IMR-90 (cell line): ENCODE data around the gene MTHFS. TPM values are rescaled to one million over a fixed set of nuclear protein-coding genes. Genes with fewer than 3 reads are reported as not detected.

ENCODE experiments used
- ATAC-seq: fragments of 200-7000 bp; cut with Tn5 transposase; 2 replicates; pipeline ENCODE4 v1.9.1; 2020; ENCODE audit warnings: low read depth, mild to moderate bottlenecking, moderate library complexity
- BruUV-seq: library from RNA; stranded (reverse); fragments of 400-500 nt; replicated peaks from 2 replicates; lab custom pipeline; 2021; lab: Mats Ljungman, UMichigan
- CTCF ChIA-PET: fragments of 300-600 bp; formaldehyde crosslinking; extraction: SDS; loops from one replicate; lab custom pipeline; 2021; ENCODE audit warnings: antibody characterized with exemption; lab: Yijun Ruan, JAX
- POLR2A ChIA-PET: fragments of 300-600 bp; sonication (Branson Sonifier 250); formaldehyde crosslinking; loops from one replicate; lab custom pipeline; 2022; ENCODE audit warnings: antibody characterized with exemption; ENCODE audit not compliant: unreplicated experiment; lab: Charles Lee
- DNase-seq: peaks from one replicate; pipeline ENCODE4 v3.0.0; 2013
- H2AFZ ChIP-seq: replicated peaks from 2 replicates; pipeline ENCODE3; 2013; ENCODE audit warnings: low read length, mild to moderate bottlenecking; ENCODE audit not compliant: poor library complexity
- H2AK5ac ChIP-seq: 2 replicates; pipeline ENCODE4 v1.6.1; 2013; ENCODE audit warnings: low read depth, low read length, inconsistent platforms
- H2AK9ac ChIP-seq: replicated peaks from 2 replicates; pipeline ENCODE3; 2013; ENCODE audit warnings: mild to moderate bottlenecking, low read depth, low read length, moderate library complexity; ENCODE audit not compliant: poor library complexity
- H2BK120ac ChIP-seq: 2 replicates; pipeline ENCODE4 v1.6.1; 2013; ENCODE audit warnings: low read depth, low read length, inconsistent platforms
- H2BK15ac ChIP-seq: 3 replicates; pipeline ENCODE4 v1.6.1; 2013; ENCODE audit warnings: low read depth, low read length, inconsistent platforms
- H2BK20ac ChIP-seq: 2 replicates; pipeline ENCODE4 v1.6.1; 2013; ENCODE audit warnings: low read depth, mild to moderate bottlenecking, inconsistent platforms, low read length, moderate library complexity
- H2BK5ac ChIP-seq: 2 replicates; pipeline ENCODE4 v1.6.1; 2013; ENCODE audit warnings: mild to moderate bottlenecking, low read depth, low read length, inconsistent platforms; ENCODE audit not compliant: poor library complexity, severe bottlenecking
- H3K14ac ChIP-seq: replicated peaks from 2 replicates; pipeline ENCODE4 v1.6.1; 2013; ENCODE audit warnings: low read depth, low read length, inconsistent platforms
- H3K18ac ChIP-seq: 2 replicates; pipeline ENCODE4 v1.6.1; 2013; ENCODE audit warnings: low read depth, low read length, control low read depth
- H3K23ac ChIP-seq: 2 replicates; pipeline ENCODE4 v1.6.1; 2013; ENCODE audit warnings: low read depth, low read length, inconsistent platforms
- H3K27ac ChIP-seq: 2 replicates; pipeline ENCODE4 v1.5.1; 2013; ENCODE audit warnings: mild to moderate bottlenecking, control low read depth, low read length; ENCODE audit not compliant: insufficient read depth
- H3K27me3 ChIP-seq: 2 replicates; pipeline ENCODE4 v1.6.1; 2013; ENCODE audit warnings: low read length; ENCODE audit not compliant: control insufficient read depth, insufficient read depth
- H3K36me3 ChIP-seq: 2 replicates; pipeline ENCODE4 v1.6.1; 2013; ENCODE audit warnings: low read length, mixed read lengths; ENCODE audit not compliant: control insufficient read depth, insufficient read depth
- H3K4ac ChIP-seq: 2 replicates; pipeline ENCODE4 v1.6.1; 2013; ENCODE audit warnings: low read depth, low read length, inconsistent platforms
- H3K4me1 ChIP-seq: 2 replicates; pipeline ENCODE4 v1.6.1; 2013; ENCODE audit warnings: low read length, mixed read lengths; ENCODE audit not compliant: control insufficient read depth, insufficient read depth
- H3K4me2 ChIP-seq: 2 replicates; pipeline ENCODE4 v1.6.1; 2013; ENCODE audit warnings: low read depth, mild to moderate bottlenecking, control low read depth, low read length, moderate library complexity
- H3K4me3 ChIP-seq: 2 replicates; pipeline ENCODE4 v1.5.1; 2013; ENCODE audit warnings: low read depth, mild to moderate bottlenecking, control low read depth, low read length, moderate library complexity; ENCODE audit not compliant: insufficient read depth
- H3K56ac ChIP-seq: 2 replicates; pipeline ENCODE4 v1.6.1; 2013; ENCODE audit warnings: low read length, inconsistent platforms; ENCODE audit not compliant: insufficient read depth; ENCODE audit errors: extremely low read depth
- H3K79me1 ChIP-seq, 2 experiments: 2 replicates each; pipeline ENCODE4 v1.6.1; 2013; ENCODE audit warnings: low read length in 2 of 2, inconsistent platforms in 1 of 2, low read depth in 1 of 2
- H3K9ac ChIP-seq: 2 replicates; pipeline ENCODE4 v1.6.1; 2013; ENCODE audit warnings: low read depth, low read length, control low read depth
- H3K9me1 ChIP-seq: 2 replicates; pipeline ENCODE4 v1.6.1; 2013; ENCODE audit warnings: low read length, inconsistent platforms; ENCODE audit not compliant: insufficient read depth
- H3K9me3 ChIP-seq: 2 replicates; pipeline ENCODE4 v1.6.1; 2013; ENCODE audit warnings: low read length; ENCODE audit not compliant: control insufficient read depth, insufficient read depth
- H4K20me1 ChIP-seq: 2 replicates; pipeline ENCODE4 v1.6.1; 2013; ENCODE audit warnings: low read length, inconsistent platforms; ENCODE audit not compliant: insufficient read depth
- H4K5ac ChIP-seq: 2 replicates; pipeline ENCODE4 v1.6.1; 2013; ENCODE audit warnings: mild to moderate bottlenecking, low read depth, low read length, control low read depth
- H4K8ac ChIP-seq, 2 experiments: 2 replicates each; pipeline ENCODE4 v1.6.1; 2013; ENCODE audit warnings: low read depth in 2 of 2, low read length in 2 of 2, control low read depth in 1 of 2, inconsistent platforms in 1 of 2
- H4K91ac ChIP-seq: 2 replicates; pipeline ENCODE4 v1.6.1; 2013; ENCODE audit warnings: low read depth, low read length, inconsistent platforms; ENCODE audit not compliant: insufficient read depth
- BHLHE40 ChIP-seq: fragments of 150-350 bp; IDR thresholded peaks from 2 replicates; pipeline ENCODE4 v1.6.1; 2016; ENCODE audit warnings: mild to moderate bottlenecking, low read depth, low read length
- CEBPB ChIP-seq: IDR thresholded peaks from 2 replicates; pipeline ENCODE4 v1.6.1; 2012; ENCODE audit warnings: low read depth, low read length, improper control_type of control experiment
- WGBS, 2 experiments: methylation state at CpG; one replicate each; pipeline versions ENCODE4 v1.1.5 to v1.1.7; 2013; ENCODE audit warnings: missing lambda C conversion rate in 2 of 2; ENCODE audit not compliant: insufficient read length in 1 of 2; ENCODE audit errors: extremely low coverage in 2 of 2; 5-methylcytosine and 5-hydroxymethylcytosine counted together
- dilution Hi-C: fragments of 300-500 bp; cut with HindIII; formaldehyde crosslinking; loops from one replicate; pipeline ENCODE4 v1.14.3; 2018; ENCODE audit warnings: low sequenced_read_pairs; ENCODE audit not compliant: unreplicated experiment
- in situ Hi-C: fragments of 300-500 bp; cut with MboI; formaldehyde crosslinking; loops from 3 replicates; pipeline ENCODE4 v1.14.3; 2019; ENCODE audit warnings: low sequenced_read_pairs, inconsistent platforms, mixed read lengths
- intact Hi-C: fragments of 100-400 bp; cut with micrococcal nuclease; formaldehyde crosslinking; loops from 2 replicates; pipeline ENCODE4 v1.10.0; 2022
- polyA plus RNA-seq, 3 experiments: library from polyadenylated mRNA; depleted of rRNA; stranded (reverse); fragments of >200 nt; gene quantifications; 2 replicates each; pipeline ENCODE4 v1.2.3, GENCODE V29; 2012; ENCODE audit warnings: low replicate concordance in 1 of 3
- total RNA-seq: library from RNA; depleted of rRNA; stranded (reverse); fragments of >200 nt; gene quantifications from 2 replicates; pipeline ENCODE4 v1.2.3, GENCODE V29; 2012

MTHFS gene
- total and polyA plus RNA-seq, 2 of the 4 experiments (the other 2 are of a cell fraction) = 5.5 to 6.3 TPM

GRCh38 chr15:79900087-79900486, 3.3 kb upstream of the MTHFS start:
- peaks cover 10% of the 10 kb centered on the region for H3K4me1 ChIP-seq
- POLR2A ChIA-PET = no interaction called here

More at GRCh38 chr15:79900087-79900486, 3.3 kb upstream of the MTHFS start:
- Histone ChIP-seq H3K9me1 (peaks cover 7% of the 10 kb centered on the region), H3K4me2 (no peak overlapping the region), H3K9ac (no peak overlapping the region), H3K4me3 (no peak overlapping the region), H2AK5ac (no peak overlapping the region), H3K18ac (no peak overlapping the region), H2AK9ac (no peak overlapping the region), H4K20me1 (no peaks in the 10 kb centered on the region), H4K91ac (no peak overlapping the region), H2AFZ (no peak overlapping the region), H2BK120ac (no peak overlapping the region), H3K9me3 (no peaks in the 10 kb centered on the region), H3K36me3 (no peaks in the 10 kb centered on the region), H3K4ac (no peak overlapping the region), H4K5ac (no peak overlapping the region), H4K8ac (no peak overlapping the region), H3K79me1 (peaks cover 12 to 24% of the 10 kb centered on the region in 2 experiments), H2BK5ac (no peak overlapping the region), H2BK20ac (no peak overlapping the region), H2BK15ac (no peak overlapping the region), H3K27ac (no peak overlapping the region), H3K56ac (no peak overlapping the region), H3K27me3 (no peaks in the 10 kb centered on the region), H3K14ac (no peak overlapping the region), H3K23ac (no peak overlapping the region)
- CTCF ChIA-PET = no interaction called here
- peak; percentile 27; the same call in 1 of the 2 replicates for TF ChIP-seq CEBPB
- TF ChIP-seq BHLHE40 = no peak
- in situ Hi-C loops (loop anchor here (10.0 kb wide), 1 partner anchor 275 kb away; no protein-coding TSS in a partner anchor), intact Hi-C loops (no loop called here), dilution Hi-C loops (no loop called here)
- WGBS, 2 experiments = 96% methylated on average over 4 of the region's 9 CpGs; no CpG with 5 or more reads in 1 of the 2 experiments
- DNase-seq = no peak
- no TSS peak for BruUV-seq
- no peak for ATAC-seq
